Measurements from ENCODE around the gene IL36G. TPM values are rescaled to one million over a fixed set of nuclear protein-coding genes. Genes with fewer than 3 reads are reported as not detected.

IL36G gene
- total RNA-seq, 1 donor from 2014 or later = not detected

- intact Hi-C loops (cut with DNase I) = no loop called here
- DNase-seq (ENCODE audit: low spot score in 2 of 2) = no peak
Measured at GRCh38 chr2:112947374-112947773, 30.4 kb upstream of the IL36G start.

GRCh38 chr2:112949456-112949855, 28.4 kb upstream of the IL36G start:
- intact Hi-C loops (cut with DNase I) = no loop called here
- TF ChIP-seq CTCF (IDR thresholded peaks at IDR 0.05) = no peak
- no peak for DNase-seq (ENCODE audit: low spot score in 2 of 2)

More at GRCh38 chr2:112947374-112947773, 30.4 kb upstream of the IL36G start:
- peaks cover 0 to 7% of the 10 kb centered on the region in 2 donors for H3K9me3 ChIP-seq
- H3K36me3 ChIP-seq = no peaks in the 10 kb centered on the region
- no peak overlapping the region for H3K27ac ChIP-seq
- no peaks in the 10 kb centered on the region for H3K27me3 ChIP-seq
- TF ChIP-seq CTCF (IDR thresholded peaks at IDR 0.05) = no peak
- H3K4me1 ChIP-seq = no peaks in the 10 kb centered on the region
- H3K4me3 ChIP-seq = no peak overlapping the region

GRCh38 chr2:112954364-112954763, 23.4 kb upstream of the IL36G start:
- no peaks in the 10 kb centered on the region for H3K9me3 ChIP-seq
- no peak overlapping the region for H3K4me3 ChIP-seq
- H3K27me3 ChIP-seq = no peaks in the 10 kb centered on the region
- H3K27ac ChIP-seq = no peak overlapping the region
- DNase-seq (ENCODE audit: low spot score in 2 of 2) = no peak
- no peaks in the 10 kb centered on the region for H3K4me1 ChIP-seq
- TF ChIP-seq CTCF (IDR thresholded peaks at IDR 0.05) = no peak
- intact Hi-C loops (cut with DNase I) = no loop called here
- H3K36me3 ChIP-seq = no peaks in the 10 kb centered on the region

More at GRCh38 chr2:112949456-112949855, 28.4 kb upstream of the IL36G start:
- Histone ChIP-seq H3K27ac (no peak overlapping the region), H3K27me3 (no peaks in the 10 kb centered on the region), H3K4me3 (no peak overlapping the region), H3K4me1 (no peaks in the 10 kb centered on the region), H3K9me3 (peaks cover 0 to 7% of the 10 kb centered on the region in 2 donors), H3K36me3 (no peaks in the 10 kb centered on the region)

- no peak for TF ChIP-seq CTCF (IDR thresholded peaks at IDR 0.05)
- no peaks in the 10 kb centered on the region for H3K4me1 ChIP-seq
- H3K4me3 ChIP-seq = no peak overlapping the region
- DNase-seq (ENCODE audit: low spot score in 2 of 2) = no peak
- no peaks in the 10 kb centered on the region for H3K36me3 ChIP-seq
- H3K9me3 ChIP-seq = no peaks in the 10 kb centered on the region
- intact Hi-C loops (cut with DNase I) = no loop called here
- H3K27me3 ChIP-seq = no peaks in the 10 kb centered on the region
- no peak overlapping the region for H3K27ac ChIP-seq
Measured at GRCh38 chr2:112957511-112957910, 20.3 kb upstream of the IL36G start.

GRCh38 chr2:112958428-112959108, 19.2 kb upstream of the IL36G start:
- intact Hi-C loops (cut with DNase I) = no loop called here
- H3K4me3 ChIP-seq = no peak overlapping the region
- no peaks in the 10 kb centered on the region for H3K27me3 ChIP-seq
- no peaks in the 10 kb centered on the region for H3K4me1 ChIP-seq
- DNase-seq (ENCODE audit: low spot score in 2 of 2) = no peak
- TF ChIP-seq CTCF (IDR thresholded peaks at IDR 0.05) = peak in 2 of 3 experiments; percentile 30 to 51
- H3K36me3 ChIP-seq = no peaks in the 10 kb centered on the region
- H3K27ac ChIP-seq = no peak overlapping the region
- H3K9me3 ChIP-seq = no peaks in the 10 kb centered on the region

Data from ascending aorta (tissue), 2 donors.